Breast epithelium (tissue), 3 donors: ENCODE results near the gene KAT5.

Experiments
- CTCF ChIP-seq, 3 donors: fragments of 450-650 bp; IDR thresholded peaks; one replicate each; pipeline ENCODE4 v1.5.1; 2016 to 2017; ENCODE audit warnings: antibody characterized with exemption in 3 of 3, mild to moderate bottlenecking in 3 of 3, moderate library complexity in 3 of 3
- POLR2A ChIP-seq: fragments of 450-650 bp; IDR thresholded peaks from one replicate; pipeline ENCODE4 v1.6.1; 2016; ENCODE audit warnings: antibody characterized with exemption, mild to moderate bottlenecking, moderate library complexity

DNA sequence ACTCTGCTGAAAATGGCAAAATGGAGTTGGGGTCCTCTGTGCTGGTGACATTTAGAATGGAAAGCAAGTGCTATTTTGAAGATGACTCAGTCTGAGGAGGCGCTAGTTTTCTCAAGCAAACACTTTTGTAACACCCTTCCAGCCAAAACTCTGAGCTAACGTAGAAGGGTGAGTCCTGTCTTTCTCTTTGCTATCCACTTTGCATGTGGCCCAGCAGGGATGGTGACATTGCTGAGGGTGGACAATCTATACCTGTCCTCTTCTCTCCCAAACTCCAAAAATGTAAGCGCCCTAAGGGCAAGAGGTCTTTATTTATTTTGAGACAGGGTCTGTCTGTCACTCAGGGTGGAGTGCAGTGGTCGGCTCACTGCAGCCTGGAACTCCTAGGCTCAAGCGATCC lies 3.6 kb upstream of the KAT5 start:
- no peak for TF ChIP-seq POLR2A
- no peak for TF ChIP-seq CTCF (IDR thresholded peaks at IDR 0.05)
